Cerebellar cortex (tissue), 1 donor: ENCODE results near the gene PRSS35.
"Not testable (repeated sequence)": the region's sequence is repeated elsewhere in the genome, so short reads cannot be mapped to it uniquely, and the experiment has no call there.

Experiments used
- DNase-seq: peaks from one replicate; pipeline ENCODE4 v3.0.0-alpha.2; 2015; ENCODE audit warnings: low spot score

The PRSS35 gene, protein sequence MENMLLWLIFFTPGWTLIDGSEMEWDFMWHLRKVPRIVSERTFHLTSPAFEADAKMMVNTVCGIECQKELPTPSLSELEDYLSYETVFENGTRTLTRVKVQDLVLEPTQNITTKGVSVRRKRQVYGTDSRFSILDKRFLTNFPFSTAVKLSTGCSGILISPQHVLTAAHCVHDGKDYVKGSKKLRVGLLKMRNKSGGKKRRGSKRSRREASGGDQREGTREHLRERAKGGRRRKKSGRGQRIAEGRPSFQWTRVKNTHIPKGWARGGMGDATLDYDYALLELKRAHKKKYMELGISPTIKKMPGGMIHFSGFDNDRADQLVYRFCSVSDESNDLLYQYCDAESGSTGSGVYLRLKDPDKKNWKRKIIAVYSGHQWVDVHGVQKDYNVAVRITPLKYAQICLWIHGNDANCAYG

DNA sequence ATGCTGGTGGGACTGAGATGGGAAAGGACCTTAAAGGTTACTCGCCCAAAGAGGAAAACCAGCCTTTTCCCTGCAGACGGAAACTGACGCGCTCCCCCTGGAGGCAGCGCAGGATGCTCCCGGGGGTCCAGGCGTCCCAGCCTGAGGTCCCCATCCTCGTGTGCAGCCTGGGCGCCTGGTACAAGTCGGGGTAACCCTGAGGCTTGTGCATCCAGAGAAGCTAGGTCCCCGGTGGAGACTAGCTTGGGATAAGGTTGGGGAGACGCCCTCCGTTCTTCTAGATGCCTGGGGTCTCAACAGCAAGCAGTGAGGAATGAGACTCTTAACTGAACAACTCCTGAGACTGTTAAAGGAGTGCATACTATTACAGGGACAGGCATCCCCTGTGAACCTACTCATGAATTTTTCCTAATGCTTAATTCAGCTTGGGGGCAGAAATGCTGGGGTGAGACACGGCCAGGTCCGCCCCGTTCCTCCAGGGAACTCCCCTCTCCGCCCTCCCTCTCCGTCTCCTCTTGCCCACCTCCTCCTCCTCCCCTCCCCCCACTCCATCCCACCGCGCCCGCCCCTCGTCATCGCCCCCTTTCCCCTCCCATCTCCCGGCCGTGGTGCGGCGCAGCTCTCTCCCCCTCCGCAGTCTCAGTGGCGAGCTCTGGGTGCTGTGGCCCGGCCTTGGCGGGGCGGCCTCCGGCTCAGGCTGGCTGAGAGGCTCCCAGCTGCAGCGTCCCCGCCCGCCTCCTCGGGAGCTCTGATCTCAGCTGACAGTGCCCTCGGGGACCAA is at the start of gene PRSS35:
TSS of gene PRSS35 (plus strand) at position 634 of the 781 bp plus-strand sequence. CDS start 10,908 bp downstream, outside the sequence.
- DNase-seq = peak; percentile 24

DNA sequence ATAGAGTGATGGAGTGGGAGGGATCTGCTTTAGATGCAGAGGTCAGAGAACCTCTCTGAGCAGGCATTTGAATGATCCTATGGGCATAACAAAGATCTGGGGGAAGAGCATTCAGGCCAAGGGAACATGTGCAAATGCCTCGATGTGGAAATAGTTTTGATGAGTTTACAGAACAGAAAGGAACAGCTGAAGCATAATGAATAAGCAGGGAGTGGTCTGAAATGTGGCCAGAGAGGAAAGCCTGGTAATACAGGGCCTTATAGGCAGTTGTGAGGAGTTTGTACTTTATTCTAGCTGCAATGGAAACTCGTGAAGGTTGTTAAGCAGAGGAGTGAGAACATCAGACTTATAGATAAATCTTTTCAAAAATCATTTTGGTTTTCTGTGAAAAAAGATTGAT is 48.4 kb upstream of the PRSS35 start:
- no peak for DNase-seq

DNA sequence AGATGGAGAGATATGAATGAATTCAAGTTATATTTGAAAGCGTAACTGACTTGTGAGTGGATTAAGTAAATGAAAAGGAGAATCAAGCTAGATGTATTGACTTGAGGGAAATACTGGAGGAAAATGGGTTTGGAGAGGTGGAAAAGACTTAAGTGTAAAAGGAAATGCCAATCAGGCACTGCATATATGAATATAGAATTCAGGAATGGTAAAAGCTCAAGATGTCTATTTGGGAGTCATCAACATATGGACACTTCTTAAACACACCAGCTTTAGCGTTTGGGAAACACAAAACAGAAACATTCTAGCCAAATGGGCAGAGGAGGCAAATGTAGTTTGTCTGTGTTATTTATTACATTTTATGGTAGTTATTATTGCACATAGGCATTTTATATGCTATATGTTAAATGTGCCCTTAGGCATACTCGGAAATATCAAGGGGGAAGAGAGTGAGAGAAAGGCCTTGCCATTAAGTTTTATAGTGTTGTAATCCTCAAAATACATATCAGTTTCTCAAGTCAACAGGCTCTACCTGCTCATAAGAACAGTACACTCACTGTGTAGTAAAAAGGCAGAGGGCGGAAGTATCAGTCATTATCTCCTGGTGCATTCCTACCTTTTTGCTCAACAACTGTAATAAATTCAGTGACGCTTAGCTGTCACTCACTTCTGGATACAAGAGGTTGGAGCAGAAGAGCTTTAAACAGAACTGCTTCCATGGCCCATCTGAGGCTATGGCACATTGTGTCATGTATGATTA is 47.8 kb upstream of the PRSS35 start:
- no peak for DNase-seq

DNA sequence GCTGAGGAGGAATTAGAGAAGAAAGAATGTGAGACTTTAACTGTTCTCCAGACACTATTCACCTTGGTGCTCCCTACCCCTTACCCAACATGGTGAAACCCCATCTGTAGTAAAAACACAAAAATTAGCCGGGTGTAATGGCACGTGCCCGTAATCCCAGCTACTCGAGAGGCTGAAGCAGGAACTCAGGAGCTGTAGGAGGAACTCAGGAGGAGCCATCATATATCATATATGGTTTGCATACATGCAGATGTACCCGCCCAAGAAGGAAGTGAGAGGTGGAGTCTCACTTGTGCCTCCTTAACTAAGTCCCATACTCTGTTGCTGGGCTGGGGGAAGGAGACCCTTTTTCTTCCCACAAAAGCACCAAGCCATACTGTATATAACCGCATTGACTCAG is 46.0 kb upstream of the PRSS35 start:
- no peak for DNase-seq

DNA sequence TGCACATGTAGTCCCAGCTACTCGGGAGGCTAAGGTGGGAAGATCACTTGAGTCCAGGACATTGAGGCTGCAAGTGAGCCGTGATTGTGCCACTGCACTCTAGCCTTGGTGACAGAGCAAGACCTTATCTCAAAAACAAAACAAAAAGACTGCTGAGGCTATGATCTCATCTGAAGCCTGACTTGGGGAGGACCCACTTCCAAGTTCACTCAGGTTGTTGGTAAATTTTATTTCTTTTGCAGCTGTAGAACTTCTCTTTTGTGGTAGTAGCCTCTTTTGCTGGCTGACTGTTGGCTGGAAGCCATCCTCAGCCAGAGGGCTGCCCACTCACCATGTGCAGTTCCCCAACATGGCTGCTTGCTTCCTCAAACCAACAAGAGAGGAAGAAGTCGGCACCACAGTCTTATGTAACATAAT is 44.7 kb upstream of the PRSS35 start:
- DNase-seq = peak; percentile 1

DNA sequence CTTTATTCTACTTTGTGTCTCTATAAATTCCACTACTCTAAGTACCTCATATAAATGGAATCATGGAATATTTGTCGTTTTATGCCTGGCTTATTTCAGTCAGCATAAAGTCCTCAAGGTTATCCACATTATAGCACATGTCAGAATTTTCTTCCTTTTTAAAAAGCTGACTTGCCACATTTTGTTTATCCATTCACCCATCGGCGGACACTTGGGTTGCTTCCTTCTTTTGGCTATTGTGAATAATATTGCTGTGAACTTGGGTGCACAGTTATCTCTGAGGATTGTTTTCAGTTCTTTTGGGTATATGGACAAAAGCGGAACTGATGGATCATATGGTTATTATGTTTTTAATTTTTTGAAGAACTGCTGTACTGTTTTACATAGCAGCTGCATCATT is 42.3 kb upstream of the PRSS35 start:
- no peak for DNase-seq

DNA sequence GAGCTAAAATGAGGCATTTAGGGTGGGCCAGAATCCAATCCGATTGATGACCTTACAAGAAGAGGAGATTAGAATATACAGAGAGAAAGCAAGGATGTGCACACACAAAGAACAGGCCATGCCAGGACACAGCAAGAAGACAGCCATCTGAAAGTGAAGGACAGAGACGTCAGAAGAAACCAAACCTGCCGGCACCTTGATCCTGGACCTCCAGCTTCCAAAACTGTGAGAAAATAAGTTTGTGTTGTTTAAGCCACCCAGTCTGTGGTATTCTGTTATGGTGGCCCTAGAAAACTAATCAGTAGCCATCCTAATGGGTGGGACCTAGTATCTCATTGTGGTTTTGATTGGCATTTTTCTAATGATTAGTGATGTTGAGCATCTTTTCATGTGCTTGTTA is 41.7 kb upstream of the PRSS35 start:
- DNase-seq = no peak

DNA sequence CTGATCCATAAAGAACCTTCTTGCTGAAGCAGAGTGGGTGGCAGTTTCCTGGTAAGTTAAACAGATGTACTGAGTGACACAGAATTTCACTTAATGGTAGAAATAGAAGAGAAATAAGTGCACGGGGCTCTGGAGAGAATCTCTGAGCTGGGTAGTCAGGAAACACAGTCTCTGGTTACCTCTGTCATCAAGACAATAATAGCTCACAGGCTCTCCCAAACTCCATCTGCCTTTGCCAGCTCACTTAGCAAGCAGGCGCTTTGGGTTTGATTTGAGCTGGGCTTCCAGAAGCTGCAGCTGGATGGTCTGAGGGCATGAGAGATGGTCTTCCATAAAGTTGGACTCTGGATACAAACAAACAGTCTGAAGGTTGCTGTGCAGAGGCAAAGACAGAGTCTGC is 39.6 kb upstream of the PRSS35 start:
- no peak for DNase-seq

DNA sequence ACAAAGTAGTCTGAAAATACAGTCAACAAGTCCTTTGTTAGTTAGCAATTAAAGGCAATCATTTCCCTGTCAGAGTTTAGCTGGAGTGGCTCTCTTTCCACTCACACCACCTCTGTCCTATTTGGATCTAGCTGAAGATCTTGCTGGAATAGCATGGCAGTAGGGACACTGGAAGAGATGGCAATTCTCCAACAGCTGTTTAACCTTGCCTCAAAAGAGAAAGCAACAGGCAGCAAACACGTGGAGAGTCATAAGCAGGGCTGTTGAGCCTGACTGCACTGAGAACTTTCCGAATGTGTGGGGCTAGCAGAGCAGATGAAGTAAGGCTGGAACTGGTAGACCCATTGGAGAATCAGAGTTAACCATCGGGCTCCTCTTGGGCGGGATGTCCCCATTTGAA is 38.0 kb upstream of the PRSS35 start:
- DNase-seq = no peak

DNA sequence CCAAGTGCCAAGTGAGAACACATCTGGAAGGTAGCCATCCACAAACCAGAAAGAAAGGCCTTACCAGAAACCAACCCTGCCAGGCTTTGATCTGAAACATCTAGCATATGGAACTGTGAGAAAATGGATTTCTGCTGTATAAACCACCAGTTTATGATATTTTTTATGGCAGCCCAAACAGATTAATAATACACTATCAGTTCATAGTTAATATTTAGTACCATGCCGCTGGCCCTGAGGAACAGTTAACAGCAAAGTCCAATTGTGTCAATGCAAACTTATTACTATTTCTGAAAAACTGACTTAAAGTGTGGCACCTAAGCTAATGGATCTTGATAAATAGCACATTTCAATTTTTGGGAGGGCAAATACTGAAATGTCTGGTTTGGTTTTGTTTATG is 35.4 kb upstream of the PRSS35 start:
- no peak for DNase-seq

DNA sequence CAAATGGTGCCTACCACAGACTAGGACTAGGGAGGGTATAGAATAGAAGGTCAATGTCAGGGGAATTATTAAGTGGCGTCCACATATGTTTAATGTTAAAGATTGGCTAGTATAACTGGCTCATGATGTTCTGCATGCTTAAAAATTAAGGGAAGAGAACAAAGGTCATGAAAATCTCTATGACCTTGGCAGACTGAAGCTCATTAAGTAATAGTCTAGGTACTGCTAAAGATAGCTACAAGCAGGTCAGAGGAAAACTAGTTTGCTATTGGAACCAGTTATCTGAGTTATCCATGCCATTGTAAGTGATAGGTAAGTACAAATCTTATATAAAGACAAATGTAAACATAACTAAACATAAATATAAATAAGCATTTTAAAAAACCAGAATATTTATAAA is 32.9 kb upstream of the PRSS35 start:
- no peak for DNase-seq

DNA sequence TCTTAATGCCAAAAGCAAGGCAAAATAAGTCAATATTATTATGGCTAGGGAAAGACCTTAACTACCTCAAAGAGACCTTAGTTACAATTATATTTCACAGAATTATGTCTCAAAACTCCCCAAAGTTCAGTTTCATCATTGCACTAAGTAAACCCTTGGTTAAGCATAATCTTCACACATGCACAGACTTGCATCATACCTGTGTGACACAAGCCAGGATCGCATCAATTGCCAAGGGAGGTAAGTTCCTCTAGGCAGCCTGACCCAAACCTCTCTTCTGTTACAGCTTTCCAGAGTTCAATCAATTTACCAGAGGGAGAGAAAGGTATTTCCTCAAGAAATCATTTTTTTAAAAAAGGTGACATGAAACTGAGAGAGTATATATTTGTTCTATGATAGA is 31.9 kb upstream of the PRSS35 start:
- no peak for DNase-seq

DNA sequence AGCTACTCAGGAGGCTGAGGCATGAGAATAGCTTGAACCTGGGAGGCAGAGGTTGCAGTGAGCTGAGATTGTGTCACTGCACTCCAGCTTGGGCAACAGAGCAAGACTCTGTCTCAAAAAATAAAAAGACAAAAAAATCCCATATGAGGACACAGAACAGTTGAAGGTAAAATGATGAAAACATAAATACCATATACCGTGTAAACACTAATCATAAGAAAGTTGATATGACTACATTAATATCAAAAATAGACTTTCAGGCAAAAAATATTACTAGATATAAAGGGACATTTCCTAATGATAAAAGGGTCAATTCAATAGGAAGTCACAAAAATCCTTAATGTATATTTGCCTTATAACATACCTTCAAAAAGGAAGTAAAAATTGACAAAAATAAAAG is 30.4 kb upstream of the PRSS35 start:
- not testable (repeated sequence) for DNase-seq

DNA sequence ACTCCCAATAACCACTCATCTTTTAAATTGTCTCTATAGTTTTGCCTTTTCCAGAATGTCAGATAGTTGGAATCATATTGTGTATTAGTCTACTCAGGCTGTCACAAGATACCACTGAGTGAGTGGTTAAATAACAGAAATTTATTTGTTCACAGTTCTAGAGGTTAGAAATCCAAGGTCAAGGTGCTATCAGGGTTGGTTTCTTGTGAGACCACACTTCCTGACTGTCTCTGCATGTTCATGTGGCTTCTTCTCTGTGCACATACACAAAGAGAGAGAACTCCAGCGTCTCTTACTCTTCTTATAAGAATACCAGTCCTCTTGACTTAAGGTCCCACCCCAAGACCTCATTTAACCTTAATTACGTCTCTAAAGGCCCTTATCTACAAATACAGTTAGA is 23.9 kb upstream of the PRSS35 start:
- no peak for DNase-seq

DNA sequence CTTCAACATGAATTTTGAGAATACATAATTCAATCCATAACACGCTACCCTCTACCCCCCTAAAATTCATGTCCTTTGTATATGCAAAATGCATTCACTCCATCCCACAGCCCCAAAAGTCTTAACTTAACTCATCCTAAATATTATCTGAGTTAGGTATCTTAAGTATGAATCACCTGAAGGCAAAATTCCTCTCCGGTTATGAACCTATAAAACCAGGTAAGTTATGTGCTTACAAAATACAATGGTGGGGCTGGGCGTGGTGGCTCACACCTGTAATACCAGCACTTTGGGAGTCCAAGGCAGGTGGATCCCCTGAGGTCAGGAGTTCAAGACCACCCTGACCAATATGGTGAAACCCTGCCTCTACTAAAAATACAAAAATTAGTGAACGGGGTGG is 23.5 kb upstream of the PRSS35 start:
- no peak for DNase-seq

DNA sequence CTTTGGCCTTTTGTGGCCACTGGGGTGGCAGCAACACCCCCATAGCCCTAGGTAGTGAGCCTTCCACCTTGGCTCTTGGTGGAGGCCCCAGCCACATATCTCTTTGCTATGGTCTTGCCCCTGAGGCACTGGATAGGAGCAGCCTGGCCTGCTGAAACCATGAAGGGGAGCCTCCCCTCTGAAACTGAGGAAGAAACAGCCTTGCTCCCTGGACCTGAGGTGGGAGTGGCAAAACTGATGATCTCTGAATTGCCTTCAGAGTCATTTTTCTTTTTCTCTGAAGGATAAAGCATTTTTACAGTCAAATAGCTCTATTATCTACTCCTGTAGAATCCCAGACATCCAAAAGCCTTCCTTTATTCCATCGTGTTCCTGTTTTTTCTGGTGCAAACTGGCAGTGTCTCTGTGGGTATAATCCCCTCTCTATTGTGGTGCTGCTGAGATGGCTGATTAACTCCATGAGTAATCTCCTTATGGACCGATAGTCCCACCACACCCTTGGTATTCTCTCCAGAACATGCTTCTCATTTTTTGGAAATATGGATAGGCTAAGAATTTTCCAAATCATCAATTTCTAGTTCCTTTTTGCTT is 22.0 kb upstream of the PRSS35 start:
- no peak for DNase-seq

DNA sequence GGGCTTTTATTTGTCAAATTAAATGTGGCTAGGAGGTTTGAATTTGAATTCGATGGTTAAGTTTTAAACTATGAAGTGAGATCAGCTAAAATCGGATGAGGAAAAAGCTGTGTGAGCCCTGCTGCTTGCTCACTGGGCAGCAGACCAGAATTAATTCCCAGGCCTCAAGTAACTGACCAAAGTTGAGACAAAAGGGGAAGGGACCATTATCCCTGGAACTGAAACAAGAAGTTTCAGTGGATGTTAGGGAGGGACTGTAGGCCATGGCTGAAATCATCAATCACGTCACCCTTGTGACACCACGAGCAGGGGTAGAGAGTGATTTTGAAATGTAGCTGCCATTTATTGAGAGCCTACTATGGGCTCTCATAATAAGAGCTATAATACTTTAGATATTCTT is 7.0 kb upstream of the PRSS35 start:
- DNase-seq = no peak

DNA sequence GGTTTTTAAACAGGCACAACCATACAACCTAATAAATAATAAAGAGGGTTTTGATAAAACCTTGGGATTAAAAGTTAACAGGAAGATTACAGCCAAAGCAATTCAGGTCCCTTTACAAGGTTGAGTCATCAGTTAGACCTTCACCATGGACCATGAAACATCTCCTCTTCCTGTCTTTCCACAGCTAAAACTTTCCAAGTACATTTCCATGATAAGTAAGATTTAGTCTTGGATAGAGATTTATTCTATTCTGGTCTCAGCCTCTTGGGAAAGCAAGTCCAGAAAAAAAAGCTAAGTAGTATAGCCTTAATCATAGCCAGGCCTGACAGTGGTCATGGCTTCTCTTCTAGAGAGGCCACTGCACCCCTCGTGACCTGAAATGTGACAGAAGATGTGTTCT is 2.9 kb upstream of the PRSS35 start:
- no peak for DNase-seq

DNA sequence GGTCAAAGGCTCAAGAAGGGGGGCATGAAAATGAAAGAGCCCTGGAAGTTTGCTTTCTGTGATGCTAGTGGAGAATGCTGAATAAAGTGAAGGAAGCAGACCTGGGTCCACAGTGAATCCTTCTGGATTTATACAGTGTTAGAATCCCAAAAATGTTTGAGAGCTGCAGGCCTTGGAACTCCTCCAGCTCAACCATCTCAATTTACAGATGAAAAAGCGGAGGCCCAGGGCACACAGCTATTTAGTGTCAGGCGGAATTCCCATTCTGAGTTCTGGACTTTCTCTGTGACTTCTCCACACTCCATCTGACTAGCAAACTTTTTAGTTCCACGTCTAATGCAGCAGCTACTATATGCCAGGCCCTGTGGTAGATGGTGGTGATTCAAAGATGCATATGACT is 1.5 kb upstream of the PRSS35 start:
- DNase-seq = no peak

DNA sequence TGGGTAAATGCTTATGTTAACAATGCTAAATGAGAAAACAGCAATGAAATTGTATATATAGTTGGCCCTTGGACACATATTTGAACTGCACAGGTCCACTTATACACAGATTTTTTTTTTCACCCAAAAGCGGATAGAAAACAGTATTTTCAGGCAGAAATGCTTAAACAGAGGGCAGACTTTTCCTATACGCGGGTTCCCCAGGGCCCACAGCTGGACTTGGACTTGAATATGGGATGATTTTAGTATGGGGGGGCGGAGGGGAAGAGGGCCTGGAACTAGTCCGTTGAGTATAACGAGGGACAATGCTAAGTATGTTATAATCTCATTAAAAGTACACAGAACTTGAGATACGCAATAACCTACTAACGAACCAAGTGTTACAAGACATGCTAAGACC is 1.1 kb upstream of the PRSS35 start:
- no peak for DNase-seq

DNA sequence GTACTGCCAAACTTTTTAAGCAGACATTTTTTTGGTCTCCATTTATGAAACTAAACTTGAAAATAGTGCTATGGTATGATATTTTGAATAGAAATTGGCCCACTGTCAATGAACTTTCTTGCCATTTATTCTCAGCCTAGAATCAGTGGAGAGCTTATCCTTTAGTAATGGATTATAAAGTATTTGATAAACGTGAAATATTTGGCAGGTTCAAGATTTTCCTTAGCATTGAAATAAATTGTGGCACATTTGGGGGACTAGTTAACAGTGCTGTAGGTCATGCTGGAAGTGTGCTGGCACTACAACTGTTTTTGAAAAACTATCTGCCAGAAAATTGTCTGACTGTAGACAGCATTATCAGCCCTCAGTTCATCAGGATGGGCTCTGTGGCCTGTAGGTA is 2.1 kb downstream of the PRSS35 start:
- no peak for DNase-seq

DNA sequence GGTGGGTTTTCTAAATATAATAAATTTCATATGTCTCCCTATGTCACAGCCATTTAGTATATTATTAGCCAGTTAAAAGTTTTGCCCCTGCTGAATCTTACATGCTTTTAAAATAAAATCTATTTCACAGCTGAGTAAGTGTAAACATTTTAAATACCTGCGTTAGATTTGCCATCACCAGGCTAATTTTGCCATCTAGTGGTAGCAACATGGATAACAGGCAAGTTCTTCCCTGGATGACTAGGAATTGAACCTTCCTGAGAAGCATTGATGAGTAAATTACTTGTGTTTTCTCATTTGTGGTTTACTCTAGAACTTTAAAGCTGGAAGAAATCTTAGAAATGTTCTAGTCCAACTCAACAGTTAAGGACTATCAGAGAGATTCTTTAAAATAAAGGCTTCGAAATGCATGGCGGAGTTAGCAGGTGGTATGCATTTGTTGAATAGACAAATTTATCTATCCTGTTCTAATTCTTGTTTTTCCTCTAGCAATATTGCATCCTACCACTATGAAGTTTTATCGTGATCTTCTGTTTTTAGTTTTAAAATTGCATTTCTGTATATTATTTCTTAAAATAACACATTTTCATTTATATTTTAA is 2.6 kb downstream of the PRSS35 start:
- DNase-seq = peak; percentile 71
